IPS-15b (cell line): ENCODE measurements around the gene TLE4.

ENCODE experiments used
- H3K27me3 ChIP-seq: one replicate; pipeline ENCODE4 v1.6.1; 2013; ENCODE audit warnings: low read length; ENCODE audit not compliant: control insufficient read depth, insufficient read depth
- H3K36me3 ChIP-seq: one replicate; pipeline ENCODE4 v1.6.1; 2013; ENCODE audit warnings: low read length; ENCODE audit not compliant: control insufficient read depth, insufficient read depth
- H3K4me1 ChIP-seq: one replicate; pipeline ENCODE4 v1.6.1; 2013; ENCODE audit warnings: mild to moderate bottlenecking, low read length; ENCODE audit not compliant: control insufficient read depth, insufficient read depth
- H3K4me3 ChIP-seq: one replicate; pipeline ENCODE4 v1.5.1; 2013; ENCODE audit warnings: low read depth, low read length
- H3K9ac ChIP-seq: one replicate; pipeline ENCODE4 v1.6.1; 2013; ENCODE audit warnings: low read depth, mild to moderate bottlenecking, low read length
- H3K9me3 ChIP-seq: one replicate; pipeline ENCODE4 v1.6.1; 2013; ENCODE audit warnings: mild to moderate bottlenecking, low read length; ENCODE audit not compliant: control insufficient read depth, insufficient read depth

Gene TLE4

DNA sequence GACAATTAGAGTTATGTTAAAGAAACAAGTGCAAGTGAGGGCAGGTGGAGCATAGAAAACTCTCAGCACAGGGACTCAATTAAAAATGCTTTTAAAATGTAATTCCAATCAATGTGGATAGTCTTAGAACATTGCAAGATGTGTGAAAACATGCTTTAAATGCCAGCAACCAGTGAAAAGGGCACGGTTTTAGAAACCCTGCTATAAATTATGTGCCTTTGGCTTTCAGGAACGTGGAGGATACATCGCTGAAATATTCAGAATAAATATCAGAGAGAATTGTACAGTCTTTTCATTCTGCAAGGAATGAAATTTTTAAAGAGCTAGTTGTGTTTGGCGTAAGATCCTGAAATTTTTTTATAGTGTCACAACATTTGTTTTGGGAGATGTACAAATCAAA, 101.1 kb downstream of the TLE4 start:
- Histone ChIP-seq H3K4me1 (peaks cover 12% of the 10 kb centered on the region), H3K9me3 (no peaks in the 10 kb centered on the region), H3K36me3 (no peaks in the 10 kb centered on the region), H3K9ac (no peak overlapping the region), H3K4me3 (no peak overlapping the region), H3K27me3 (no peaks in the 10 kb centered on the region)

DNA sequence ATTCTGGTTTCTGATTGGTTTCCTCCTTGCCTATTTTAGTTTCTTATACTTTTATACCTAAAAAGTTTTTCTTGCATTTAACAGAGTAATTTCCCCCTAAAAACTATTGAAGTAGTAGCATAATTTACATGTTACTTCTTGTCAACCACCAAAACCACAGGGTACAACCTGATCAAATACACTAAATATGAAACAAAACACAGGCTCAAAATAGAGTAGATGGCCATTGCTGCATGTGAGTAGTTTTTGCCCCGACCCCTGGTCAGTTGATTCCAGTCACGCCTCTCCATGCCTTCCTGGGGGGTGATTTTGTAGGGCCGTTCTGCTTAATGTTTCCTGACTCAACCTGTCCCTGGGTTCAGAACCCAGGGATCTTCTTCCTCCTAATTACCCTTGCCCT, 101.8 kb downstream of the TLE4 start:
- Histone ChIP-seq H3K4me3 (no peak overlapping the region), H3K4me1 (peaks cover 11% of the 10 kb centered on the region), H3K9ac (no peak overlapping the region), H3K36me3 (no peaks in the 10 kb centered on the region), H3K9me3 (no peaks in the 10 kb centered on the region), H3K27me3 (no peaks in the 10 kb centered on the region)

DNA sequence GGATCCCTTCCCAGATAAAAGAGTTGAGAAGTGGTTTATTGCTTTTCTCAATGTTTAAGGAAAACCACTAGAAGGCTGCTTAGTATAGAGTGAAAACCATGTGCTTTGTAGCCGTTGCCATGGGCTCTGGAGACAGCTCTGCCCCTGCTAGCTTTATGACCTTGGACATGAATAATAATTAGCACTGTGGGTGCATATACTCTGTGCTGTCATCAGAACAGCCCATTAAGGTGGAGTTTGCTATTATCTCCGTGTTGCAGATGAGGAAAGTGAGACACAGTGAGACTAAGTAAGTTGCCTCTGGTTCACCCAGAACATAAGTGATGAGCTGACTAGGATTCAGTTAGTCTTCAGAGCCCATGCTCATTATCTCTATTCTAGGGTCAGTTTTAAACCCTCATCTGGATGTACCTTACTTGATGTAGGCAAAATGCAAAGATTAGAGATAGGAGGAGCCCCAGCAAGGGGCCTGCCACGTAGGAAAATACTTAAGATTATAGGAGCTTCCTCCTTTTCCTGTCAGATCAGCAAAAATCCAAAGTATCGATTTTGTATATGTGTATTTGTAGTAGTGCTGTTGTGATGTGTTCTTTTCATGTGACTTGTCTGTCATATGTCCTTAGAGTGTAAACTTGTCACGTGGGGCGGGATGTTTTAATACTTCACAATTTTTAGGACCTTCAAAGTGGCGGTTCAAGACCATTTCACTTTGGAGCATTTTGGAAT, 102.5 kb downstream of the TLE4 start:
- Histone ChIP-seq H3K4me3 (no peak overlapping the region), H3K36me3 (no peaks in the 10 kb centered on the region), H3K9me3 (no peaks in the 10 kb centered on the region), H3K27me3 (no peaks in the 10 kb centered on the region), H3K9ac (no peak overlapping the region), H3K4me1 (peaks cover 11% of the 10 kb centered on the region)

DNA sequence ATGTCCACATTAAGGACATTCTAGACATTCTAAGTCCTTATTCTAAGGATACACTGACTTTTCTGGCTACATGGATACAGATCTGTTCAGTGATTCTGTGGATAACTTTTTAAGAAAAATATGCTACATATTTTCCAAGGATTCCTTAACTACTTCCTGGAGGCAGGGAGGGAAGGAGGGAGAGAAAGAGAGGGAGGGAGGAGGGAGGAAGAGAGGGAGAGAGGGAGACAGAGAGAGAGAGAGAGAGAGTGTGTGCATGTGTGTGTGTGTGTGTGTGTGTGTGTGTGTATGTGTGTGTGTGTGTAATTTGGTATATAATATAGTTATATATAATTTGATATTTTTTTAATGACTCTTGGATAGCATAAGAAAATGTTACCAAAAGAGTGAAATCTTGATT, 109.8 kb downstream of the TLE4 start:
- Histone ChIP-seq H3K9ac (no peak overlapping the region), H3K4me3 (no peak overlapping the region), H3K4me1 (peaks cover 2% of the 10 kb centered on the region), H3K36me3 (no peaks in the 10 kb centered on the region), H3K27me3 (no peaks in the 10 kb centered on the region), H3K9me3 (no peaks in the 10 kb centered on the region)

DNA sequence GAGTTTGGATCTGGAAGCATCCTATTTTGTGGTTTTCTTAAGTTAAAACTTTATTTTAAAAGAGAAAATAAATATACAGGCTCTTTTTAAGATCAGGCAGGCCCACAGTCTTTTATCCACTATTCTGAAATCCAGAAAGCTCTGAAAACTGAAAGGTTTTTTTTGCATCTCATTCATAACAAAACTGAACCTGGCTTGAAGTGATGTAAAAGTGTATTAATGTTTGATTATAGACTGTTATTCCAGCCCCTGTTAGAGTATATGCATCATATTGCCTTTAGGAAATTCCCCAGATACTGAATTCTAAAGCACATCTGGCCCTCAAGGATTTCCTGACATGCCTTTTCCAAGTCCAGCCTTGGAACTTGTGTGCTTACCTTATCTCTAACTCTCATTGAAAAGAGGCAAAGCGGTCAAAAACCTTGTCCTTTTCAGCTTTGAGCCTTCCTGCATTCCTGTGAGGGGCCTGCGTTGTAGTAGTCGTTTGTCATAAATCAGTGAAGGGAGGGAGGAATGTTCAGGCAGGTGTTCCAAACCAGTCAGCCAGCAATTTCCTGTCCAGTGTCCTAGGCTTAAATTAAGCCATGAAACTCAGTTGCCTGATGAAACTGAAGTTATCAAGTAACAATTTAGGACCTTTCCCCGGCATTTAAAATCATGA, 110.4 kb downstream of the TLE4 start:
- H3K36me3 ChIP-seq = no peaks in the 10 kb centered on the region
- H3K4me3 ChIP-seq = no peak overlapping the region
- peaks cover 2% of the 10 kb centered on the region for H3K4me1 ChIP-seq

GRCh38 chr9:79684059-79684458, 112.3 kb downstream of the TLE4 start:
- no peaks in the 10 kb centered on the region for H3K36me3 ChIP-seq

More for the DNA sequence above, 110.4 kb downstream of the TLE4 start:
- Histone ChIP-seq H3K27me3 (no peaks in the 10 kb centered on the region), H3K9me3 (no peaks in the 10 kb centered on the region), H3K9ac (no peak overlapping the region)

DNA sequence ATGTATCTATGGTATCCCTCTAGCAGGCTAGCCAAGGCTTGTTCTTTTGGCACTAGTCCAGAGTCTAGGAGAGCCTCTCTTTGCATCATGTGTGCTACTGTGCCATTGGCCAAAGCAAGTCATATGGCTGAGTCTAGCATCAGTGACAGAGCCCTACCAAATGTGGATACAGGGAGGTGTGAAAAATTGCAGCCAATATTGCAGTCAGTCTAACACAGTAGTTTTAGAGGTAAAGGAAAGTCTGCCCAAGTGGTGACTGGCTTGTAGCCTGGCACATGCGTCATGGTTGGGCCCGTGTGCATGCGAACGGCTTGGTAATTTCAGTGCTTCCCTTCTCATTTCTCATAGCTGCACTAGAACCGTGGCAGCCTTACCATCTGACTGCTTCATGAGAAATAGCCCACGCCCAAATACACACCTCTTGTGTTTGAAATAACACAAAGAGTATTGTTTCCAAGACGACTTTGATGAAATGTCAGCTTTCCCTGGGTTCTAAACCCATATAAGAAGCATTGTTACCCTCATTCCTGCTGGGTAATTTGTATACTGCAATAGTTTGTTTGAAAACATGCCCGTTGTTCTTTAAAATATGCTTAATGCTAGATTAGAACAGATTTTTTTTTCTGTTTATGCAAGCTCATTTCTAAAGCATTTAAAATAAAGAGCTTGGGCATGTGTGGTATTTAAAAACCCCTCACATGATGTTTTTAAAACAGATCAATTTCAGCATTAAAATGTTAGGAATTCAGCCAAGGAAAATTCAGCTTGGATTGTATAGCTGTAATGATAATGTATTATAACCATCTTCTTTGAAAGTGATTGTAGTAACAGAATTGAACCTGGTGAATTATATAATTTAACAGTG, 113.2 kb downstream of the TLE4 start:
- H3K9ac ChIP-seq = no peak overlapping the region
- H3K4me1 ChIP-seq = peaks cover 2% of the 10 kb centered on the region
- H3K4me3 ChIP-seq = no peak overlapping the region

More at GRCh38 chr9:79684059-79684458, 112.3 kb downstream of the TLE4 start:
- no peaks in the 10 kb centered on the region for H3K27me3 ChIP-seq
- H3K9me3 ChIP-seq = no peaks in the 10 kb centered on the region
- peaks cover 2% of the 10 kb centered on the region for H3K4me1 ChIP-seq
- H3K9ac ChIP-seq = no peak overlapping the region
- no peak overlapping the region for H3K4me3 ChIP-seq

GRCh38 chr9:79685577-79685976, 113.8 kb downstream of the TLE4 start:
- Histone ChIP-seq H3K4me3 (no peak overlapping the region), H3K36me3 (no peaks in the 10 kb centered on the region), H3K9me3 (no peaks in the 10 kb centered on the region), H3K4me1 (peaks cover 2% of the 10 kb centered on the region), H3K9ac (no peak overlapping the region), H3K27me3 (no peaks in the 10 kb centered on the region)

More for the DNA sequence above, 113.2 kb downstream of the TLE4 start:
- Histone ChIP-seq H3K27me3 (no peaks in the 10 kb centered on the region), H3K9me3 (no peaks in the 10 kb centered on the region), H3K36me3 (no peaks in the 10 kb centered on the region)

DNA sequence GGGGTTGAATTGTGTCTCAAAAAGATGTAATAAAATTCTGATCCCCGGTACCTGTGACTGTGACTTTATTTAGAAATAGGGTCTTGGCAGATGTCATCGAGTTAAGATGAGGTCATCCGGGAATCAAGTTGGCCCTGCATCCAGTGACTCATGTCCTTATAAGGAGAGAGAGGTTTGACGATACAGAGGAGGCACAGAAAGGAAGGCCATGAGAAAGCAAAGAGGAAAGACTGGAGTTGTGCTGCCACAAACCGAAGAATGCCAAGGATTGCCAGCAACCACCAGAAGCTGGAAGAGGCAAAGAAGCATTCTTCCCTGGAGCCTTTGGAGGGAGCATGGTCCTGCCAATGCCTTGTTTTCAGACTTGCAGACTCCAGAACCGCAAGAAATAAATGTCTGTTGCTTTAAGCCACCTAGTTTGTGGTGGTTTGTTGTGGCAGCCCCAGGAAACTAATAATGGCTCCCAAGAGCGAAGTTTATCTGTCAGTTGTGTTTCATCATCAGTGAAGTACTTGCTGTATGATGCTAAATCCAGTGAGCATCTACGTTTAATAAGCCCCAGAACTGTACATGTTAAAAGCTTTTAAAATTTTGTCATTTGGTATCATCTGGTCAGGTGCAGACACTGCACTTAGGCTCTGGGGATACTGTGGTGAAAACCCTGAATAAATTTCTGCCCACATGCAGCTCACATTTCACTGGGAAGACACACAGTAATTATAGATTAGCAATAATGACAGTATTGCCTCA, 114.8 kb downstream of the TLE4 start:
- Histone ChIP-seq H3K27me3 (no peaks in the 10 kb centered on the region), H3K4me1 (peaks cover 2% of the 10 kb centered on the region), H3K4me3 (no peak overlapping the region), H3K9me3 (no peaks in the 10 kb centered on the region), H3K9ac (no peak overlapping the region), H3K36me3 (no peaks in the 10 kb centered on the region)

- H3K27me3 ChIP-seq = no peaks in the 10 kb centered on the region
- H3K4me1 ChIP-seq = peaks cover 2% of the 10 kb centered on the region
- H3K9ac ChIP-seq = no peak overlapping the region
- H3K4me3 ChIP-seq = no peak overlapping the region
- no peaks in the 10 kb centered on the region for H3K9me3 ChIP-seq
- no peaks in the 10 kb centered on the region for H3K36me3 ChIP-seq
These were observed 115.3 kb downstream of the TLE4 start for GRCh38 chr9:79687131-79687447.

- peaks cover 8% of the 10 kb centered on the region for H3K4me1 ChIP-seq
- no peaks in the 10 kb centered on the region for H3K27me3 ChIP-seq
- H3K9ac ChIP-seq = no peak overlapping the region
- H3K9me3 ChIP-seq = no peaks in the 10 kb centered on the region
- no peak overlapping the region for H3K4me3 ChIP-seq
- no peaks in the 10 kb centered on the region for H3K36me3 ChIP-seq
These were observed 116.6 kb downstream of the TLE4 start for GRCh38 chr9:79688363-79688762.
